PFSK-1 (cell line): ENCODE results near the gene KCNK3.

Source experiments
- FOXP2 ChIP-seq: optimal IDR thresholded peaks from 2 replicates; pipeline ENCODE3; 2011; ENCODE audit warnings: borderline replicate concordance, control low read depth, inconsistent platforms; ENCODE audit not compliant: insufficient read depth; ENCODE audit errors: extremely low read length, extremely low read depth
- POLR2AphosphoS5 ChIP-seq: IDR thresholded peaks from 2 replicates; pipeline ENCODE4 v1.6.1; 2012; ENCODE audit warnings: low read depth, mild to moderate bottlenecking, control low read depth, low read length, moderate library complexity
- SIN3A ChIP-seq: IDR thresholded peaks from 2 replicates; pipeline ENCODE4 v1.6.1; 2012; ENCODE audit warnings: mild to moderate bottlenecking, low read length, moderate library complexity, borderline replicate concordance; ENCODE audit not compliant: insufficient read depth
- TAF1 ChIP-seq: IDR thresholded peaks from 2 replicates; pipeline ENCODE4 v1.6.1; 2012; ENCODE audit warnings: low read length, control low read depth, borderline replicate concordance; ENCODE audit not compliant: insufficient read depth
- TF ChIP-seq, protein P1 (sequence below), 2 experiments: IDR thresholded peaks; 2 replicates each; pipeline versions ENCODE4 v1.6.1 to v1.8.0; 2011 to 2012; ENCODE audit warnings: low read depth in 2 of 2, low read length in 2 of 2, control low read depth in 1 of 2, inconsistent platforms in 1 of 2, mild to moderate bottlenecking in 1 of 2, moderate library complexity in 1 of 2; ENCODE audit not compliant: insufficient read depth in 1 of 2

The KCNK3 gene

DNA sequence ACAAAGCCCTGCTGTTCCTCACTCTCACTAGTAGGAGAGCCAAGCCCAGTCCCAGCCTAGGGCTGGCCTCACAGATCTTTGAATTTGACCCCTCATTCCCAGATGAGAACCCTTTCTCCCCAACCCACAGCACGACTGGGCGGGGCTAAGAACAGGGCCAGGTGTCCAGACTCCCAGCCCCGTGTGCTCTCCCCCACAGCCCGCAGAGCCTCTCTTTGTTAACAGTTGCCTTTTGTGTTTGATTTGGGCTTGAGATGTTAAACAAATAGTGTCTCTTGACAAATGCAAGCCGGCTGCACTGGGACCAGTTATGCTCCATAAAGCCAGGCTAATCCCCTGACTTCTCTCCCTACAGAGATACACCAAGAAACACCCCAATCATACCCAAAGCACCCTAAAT lies 4.7 kb upstream of the KCNK3 start:
- TF ChIP-seq POLR2AphosphoS5 (no peak), TAF1 (no peak), FOXP2 (no peak), SIN3A (no peak)
- TF ChIP-seq, protein P1, sequence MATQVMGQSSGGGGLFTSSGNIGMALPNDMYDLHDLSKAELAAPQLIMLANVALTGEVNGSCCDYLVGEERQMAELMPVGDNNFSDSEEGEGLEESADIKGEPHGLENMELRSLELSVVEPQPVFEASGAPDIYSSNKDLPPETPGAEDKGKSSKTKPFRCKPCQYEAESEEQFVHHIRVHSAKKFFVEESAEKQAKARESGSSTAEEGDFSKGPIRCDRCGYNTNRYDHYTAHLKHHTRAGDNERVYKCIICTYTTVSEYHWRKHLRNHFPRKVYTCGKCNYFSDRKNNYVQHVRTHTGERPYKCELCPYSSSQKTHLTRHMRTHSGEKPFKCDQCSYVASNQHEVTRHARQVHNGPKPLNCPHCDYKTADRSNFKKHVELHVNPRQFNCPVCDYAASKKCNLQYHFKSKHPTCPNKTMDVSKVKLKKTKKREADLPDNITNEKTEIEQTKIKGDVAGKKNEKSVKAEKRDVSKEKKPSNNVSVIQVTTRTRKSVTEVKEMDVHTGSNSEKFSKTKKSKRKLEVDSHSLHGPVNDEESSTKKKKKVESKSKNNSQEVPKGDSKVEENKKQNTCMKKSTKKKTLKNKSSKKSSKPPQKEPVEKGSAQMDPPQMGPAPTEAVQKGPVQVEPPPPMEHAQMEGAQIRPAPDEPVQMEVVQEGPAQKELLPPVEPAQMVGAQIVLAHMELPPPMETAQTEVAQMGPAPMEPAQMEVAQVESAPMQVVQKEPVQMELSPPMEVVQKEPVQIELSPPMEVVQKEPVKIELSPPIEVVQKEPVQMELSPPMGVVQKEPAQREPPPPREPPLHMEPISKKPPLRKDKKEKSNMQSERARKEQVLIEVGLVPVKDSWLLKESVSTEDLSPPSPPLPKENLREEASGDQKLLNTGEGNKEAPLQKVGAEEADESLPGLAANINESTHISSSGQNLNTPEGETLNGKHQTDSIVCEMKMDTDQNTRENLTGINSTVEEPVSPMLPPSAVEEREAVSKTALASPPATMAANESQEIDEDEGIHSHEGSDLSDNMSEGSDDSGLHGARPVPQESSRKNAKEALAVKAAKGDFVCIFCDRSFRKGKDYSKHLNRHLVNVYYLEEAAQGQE (IDR thresholded peaks at IDR 0.05; ENCODE audit: insufficient read depth in 1 of 2, low read depth in 2 of 2, low read length in 2 of 2), result no peak

DNA sequence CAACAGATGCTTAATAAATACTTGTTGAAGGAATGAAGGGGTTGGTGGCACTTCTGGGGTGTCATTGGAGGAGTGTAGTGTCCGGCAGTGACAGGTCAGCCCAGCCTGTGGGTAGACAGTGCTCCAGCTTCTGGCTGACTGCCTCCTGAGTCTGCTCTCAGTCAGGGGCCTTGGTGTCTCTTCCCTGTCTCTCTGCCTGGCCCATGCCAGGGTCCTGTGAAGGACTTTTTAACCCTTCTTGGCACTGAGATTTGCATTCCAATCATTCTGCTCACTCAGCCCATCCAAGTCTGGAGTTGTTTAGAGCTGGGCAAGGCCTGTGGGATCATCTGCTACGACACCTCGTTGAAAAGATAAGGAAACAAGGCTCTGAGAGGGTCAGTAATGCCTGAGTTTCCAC lies 1.4 kb upstream of the KCNK3 start:
- no peak for TF ChIP-seq FOXP2
- TF ChIP-seq, protein P1 (IDR thresholded peaks at IDR 0.05; ENCODE audit: insufficient read depth in 1 of 2, low read depth in 2 of 2, low read length in 2 of 2), result 0 out of 4 replicates have a peak, but pooled peaks of 1 of the 2 experiments have one; percentile 34

DNA sequence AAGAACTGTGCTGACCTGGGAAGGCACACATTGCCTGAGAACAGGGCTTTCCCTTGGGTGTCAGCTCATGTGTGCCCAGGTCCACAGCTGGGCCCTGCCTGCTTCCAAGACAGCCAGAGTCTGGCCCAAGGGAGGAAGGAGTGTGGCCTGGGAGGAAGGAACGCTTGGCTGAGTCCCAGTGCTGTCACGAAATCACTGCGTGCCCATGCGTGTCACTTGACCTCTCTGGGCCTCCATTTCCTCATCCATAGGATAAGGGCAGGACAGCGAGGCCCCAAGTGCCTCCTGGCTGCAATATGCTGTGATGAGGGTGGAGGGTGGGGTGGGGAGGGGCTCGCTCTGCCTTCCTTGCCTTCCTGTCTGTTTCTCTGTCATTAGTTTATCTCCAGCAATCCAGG lies 642 bp upstream of the KCNK3 start:
- no peak for TF ChIP-seq SIN3A
- no peak for TF ChIP-seq FOXP2
- TF ChIP-seq, protein P1 (IDR thresholded peaks at IDR 0.05; ENCODE audit: insufficient read depth in 1 of 2, low read depth in 2 of 2, low read length in 2 of 2), result peak in 1 of 2 experiments; percentile 8; a peak in 1 of 4 replicates
- TF ChIP-seq TAF1, result no peak
- no peak for TF ChIP-seq POLR2AphosphoS5

DNA sequence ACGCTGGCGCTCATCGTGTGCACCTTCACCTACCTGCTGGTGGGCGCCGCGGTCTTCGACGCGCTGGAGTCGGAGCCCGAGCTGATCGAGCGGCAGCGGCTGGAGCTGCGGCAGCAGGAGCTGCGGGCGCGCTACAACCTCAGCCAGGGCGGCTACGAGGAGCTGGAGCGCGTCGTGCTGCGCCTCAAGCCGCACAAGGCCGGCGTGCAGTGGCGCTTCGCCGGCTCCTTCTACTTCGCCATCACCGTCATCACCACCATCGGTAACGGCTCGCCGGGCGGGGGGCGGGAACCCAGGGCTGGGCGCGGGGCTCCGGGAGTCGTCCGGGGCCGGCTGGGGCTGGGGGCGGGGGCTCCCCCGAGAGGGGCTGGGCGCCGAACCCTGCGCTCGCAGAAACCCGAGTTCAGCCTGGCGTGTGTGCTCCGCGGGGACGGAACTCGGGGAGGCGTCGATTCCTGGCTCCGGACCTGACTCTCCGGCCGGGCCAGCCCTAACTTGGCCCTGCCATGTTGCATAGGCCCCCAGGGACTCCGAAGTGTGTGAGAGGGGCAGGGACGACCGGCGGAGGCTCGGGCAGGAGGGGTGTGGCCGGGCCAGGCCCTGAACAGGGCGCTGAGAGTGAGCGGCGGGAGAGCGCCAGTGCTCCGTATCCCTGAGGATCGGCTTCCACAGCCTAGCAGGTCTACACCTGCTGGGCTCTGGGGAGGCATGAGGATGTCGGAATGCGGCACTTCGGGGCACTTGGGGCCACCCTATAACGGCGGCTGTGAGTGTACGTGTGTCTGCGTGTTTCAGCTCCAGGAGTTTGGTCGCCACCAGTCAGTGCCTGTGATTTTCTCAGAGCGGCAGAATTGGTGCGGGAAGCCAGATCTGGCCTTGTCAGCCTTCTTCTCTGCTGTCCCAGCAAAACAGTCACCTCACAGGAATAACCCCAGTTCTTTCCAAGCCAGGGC lies 651 bp downstream of the KCNK3 start:
- TF ChIP-seq, protein P1 (IDR thresholded peaks at IDR 0.05; ENCODE audit: insufficient read depth in 1 of 2, low read depth in 2 of 2, low read length in 2 of 2), result peak; percentile 52 to 73; a peak in 3 of 4 replicates
- TF ChIP-seq FOXP2 (no peak), SIN3A (no peak)
